SK-N-SH (cell line): ENCODE data around the gene PYDC1. TPM values are rescaled to one million over a fixed set of nuclear protein-coding genes. Genes with fewer than 3 reads are reported as not detected.

Experiments
- CTCF ChIA-PET: fragments of 300-600, 350-600 bp; formaldehyde crosslinking; extraction: SDS; loops from one replicate; lab custom pipeline; 2021; lab: Yijun Ruan, JAX
- POLR2A ChIA-PET: fragments of 350-600 bp; sonication (Branson Sonifier 250); formaldehyde crosslinking; extraction: SDS; loops from one replicate; lab custom pipeline; 2020; ENCODE audit warnings: antibody characterized with exemption, inconsistent platforms; lab: Yijun Ruan, JAX
- DNase-seq: peaks from one replicate; pipeline ENCODE4 v3.0.0; 2012
- H2AFZ ChIP-seq: fragments of 200-600 bp; sonication (generic); 2 replicates; pipeline ENCODE4 v1.8.1; 2016; ENCODE audit warnings: antibody characterized with exemption, mild to moderate bottlenecking, low read depth
- H3F3A ChIP-seq: fragments of 200-600 bp; sonication (generic); replicated peaks from 2 replicates; pipeline ENCODE3; 2016; ENCODE audit warnings: antibody characterized with exemption, mild to moderate bottlenecking; ENCODE audit not compliant: insufficient read depth
- H3K27ac ChIP-seq, 2 experiments: fragments of 200-500 bp in 1 of 2; fragments of 200-600 bp in 1 of 2; sonication (Bioruptor generic) in 1 of 2; sonication (generic), shearing (Covaris generic) in 1 of 2; 2 replicates each; pipeline versions ENCODE4 v1.5.1 to v1.6.1; 2014 to 2016; ENCODE audit warnings: low read depth in 2 of 2, inconsistent platforms in 1 of 2, low read length in 1 of 2, mild to moderate bottlenecking in 1 of 2, mixed read lengths in 1 of 2
- H3K27me3 ChIP-seq: fragments of 200-600 bp; sonication (generic), shearing (Covaris generic); 2 replicates; pipeline ENCODE4 v1.6.1; 2016; ENCODE audit warnings: mixed run types; ENCODE audit not compliant: insufficient read depth
- H3K36me3 ChIP-seq, 2 experiments: fragments of 200-500 bp in 1 of 2; fragments of 200-600 bp in 1 of 2; sonication (Bioruptor generic) in 1 of 2; sonication (generic) in 1 of 2; replicated peaks in 1 of 2; 2 replicates each; pipeline versions ENCODE3 to v1.5.1; 2014 to 2016; ENCODE audit warnings: low read length in 1 of 2, mild to moderate bottlenecking in 1 of 2; ENCODE audit not compliant: insufficient read depth in 2 of 2, control insufficient read depth in 1 of 2
- H3K4me1 ChIP-seq, 2 experiments: fragments of 200-500 bp in 1 of 2; fragments of 200-600 bp in 1 of 2; sonication (Bioruptor generic) in 1 of 2; sonication (generic), shearing (Covaris generic) in 1 of 2; 2 replicates each; pipeline versions ENCODE4 v1.5.1 to v1.6.1; 2014 to 2016; ENCODE audit warnings: low read depth in 1 of 2, low read length in 1 of 2, mixed run types in 1 of 2; ENCODE audit not compliant: insufficient read depth in 2 of 2, control insufficient read depth in 1 of 2
- H3K4me2 ChIP-seq: fragments of 200-600 bp; sonication (generic), shearing (Covaris generic); 2 replicates; pipeline ENCODE4 v1.6.1; 2017; ENCODE audit warnings: mixed run types
- H3K4me3 ChIP-seq, 2 experiments: fragments of 200-500 bp in 1 of 2; fragments of 200-600 bp in 1 of 2; sonication (Bioruptor generic) in 1 of 2; sonication (generic), shearing (Covaris generic) in 1 of 2; 2 replicates each; pipeline versions ENCODE4 v1.5.1 to v1.8.1; 2014 to 2016; ENCODE audit warnings: low read depth in 2 of 2, inconsistent platforms in 1 of 2, low read length in 1 of 2, mild to moderate bottlenecking in 1 of 2, mixed read lengths in 1 of 2, moderate library complexity in 1 of 2
- H3K79me2 ChIP-seq: fragments of 200-600 bp; sonication (generic); 2 replicates; pipeline ENCODE4 v1.8.1; 2017; ENCODE audit warnings: mild to moderate bottlenecking; ENCODE audit not compliant: insufficient read depth
- H3K9ac ChIP-seq: fragments of 200-600 bp; sonication (generic); 2 replicates; pipeline ENCODE4 v1.6.1; 2017; ENCODE audit warnings: mixed run types
- H3K9me2 ChIP-seq: fragments of 200-600 bp; sonication (generic); 2 replicates; pipeline ENCODE4 v1.6.1; 2017; ENCODE audit warnings: mixed run types
- H3K9me3 ChIP-seq: fragments of 200-600 bp; sonication (generic); 2 replicates; pipeline ENCODE4 v1.6.1; 2017; ENCODE audit warnings: mixed run types, mild to moderate bottlenecking, moderate library complexity
- H4K20me1 ChIP-seq: fragments of 200-600 bp; sonication (generic); 2 replicates; pipeline ENCODE4 v1.6.1; 2017; ENCODE audit warnings: mild to moderate bottlenecking, mixed run types; ENCODE audit not compliant: insufficient read depth
- FOXJ3 ChIP-seq: sonication (generic); formaldehyde crosslinking; IDR thresholded peaks from 2 replicates; pipeline ENCODE4 v1.5.1; 2020; ENCODE audit warnings: mild to moderate bottlenecking, missing genetic modification reagents
- GABPA ChIP-seq: IDR thresholded peaks from 2 replicates; pipeline ENCODE4 v1.4.0; 2012; ENCODE audit warnings: low read depth, mild to moderate bottlenecking
- MEF2A ChIP-seq: IDR thresholded peaks from 2 replicates; pipeline ENCODE4 v1.4.0; 2012; ENCODE audit warnings: low read depth, borderline replicate concordance
- MXI1 ChIP-seq: IDR thresholded peaks from 2 replicates; pipeline ENCODE4 v1.6.1; 2012; ENCODE audit warnings: mild to moderate bottlenecking, low read depth, low read length, improper control_type of control experiment
- NFIC ChIP-seq: IDR thresholded peaks from 2 replicates; pipeline ENCODE4 v1.4.0; 2012; ENCODE audit warnings: borderline replicate concordance
- POLR2AphosphoS5 ChIP-seq: IDR thresholded peaks from 2 replicates; pipeline ENCODE4 v1.6.1; 2012; ENCODE audit warnings: low read depth, low read length
- RAD21 ChIP-seq: IDR thresholded peaks from 2 replicates; pipeline ENCODE4 v1.6.1; 2012; ENCODE audit warnings: mild to moderate bottlenecking, low read length
- WGBS: methylation state at CpG from one replicate; pipeline ENCODE4 v1.1.6; 2017; ENCODE audit warnings: low lambda C conversion rate; 5-methylcytosine and 5-hydroxymethylcytosine counted together
- polyA plus RNA-seq, 3 experiments: library from polyadenylated mRNA; depleted of rRNA; stranded (reverse); fragments of >200 nt; gene quantifications; 2 replicates each; pipeline ENCODE4 v1.2.3, GENCODE V29; 2012
- TF ChIP-seq, protein P1 (sequence below): fragments of 150-350 bp; IDR thresholded peaks from 2 replicates; pipeline ENCODE4 v1.6.1; 2017; ENCODE audit warnings: antibody characterized with exemption, low read length, low read depth, borderline replicate concordance
- TF ChIP-seq, protein P2 (sequence below): IDR thresholded peaks from 2 replicates; pipeline ENCODE4 v1.4.0; 2012; ENCODE audit warnings: low read depth
- TF ChIP-seq, protein P3 (sequence below): IDR thresholded peaks from 2 replicates; pipeline ENCODE4 v1.4.0; 2012; ENCODE audit warnings: low read depth, borderline replicate concordance
- TF ChIP-seq, protein P4 (sequence below): IDR thresholded peaks from 2 replicates; pipeline ENCODE4; 2012
- TF ChIP-seq, protein P5 (sequence below): fragments of 150-350 bp; IDR thresholded peaks from 2 replicates; pipeline ENCODE4 v1.6.1; 2016; ENCODE audit warnings: mild to moderate bottlenecking, low read depth, low read length

PYDC1 gene
- polyA plus RNA-seq, 1 of the 3 experiments (the other 2 are of a cell fraction) = not detected

DNA sequence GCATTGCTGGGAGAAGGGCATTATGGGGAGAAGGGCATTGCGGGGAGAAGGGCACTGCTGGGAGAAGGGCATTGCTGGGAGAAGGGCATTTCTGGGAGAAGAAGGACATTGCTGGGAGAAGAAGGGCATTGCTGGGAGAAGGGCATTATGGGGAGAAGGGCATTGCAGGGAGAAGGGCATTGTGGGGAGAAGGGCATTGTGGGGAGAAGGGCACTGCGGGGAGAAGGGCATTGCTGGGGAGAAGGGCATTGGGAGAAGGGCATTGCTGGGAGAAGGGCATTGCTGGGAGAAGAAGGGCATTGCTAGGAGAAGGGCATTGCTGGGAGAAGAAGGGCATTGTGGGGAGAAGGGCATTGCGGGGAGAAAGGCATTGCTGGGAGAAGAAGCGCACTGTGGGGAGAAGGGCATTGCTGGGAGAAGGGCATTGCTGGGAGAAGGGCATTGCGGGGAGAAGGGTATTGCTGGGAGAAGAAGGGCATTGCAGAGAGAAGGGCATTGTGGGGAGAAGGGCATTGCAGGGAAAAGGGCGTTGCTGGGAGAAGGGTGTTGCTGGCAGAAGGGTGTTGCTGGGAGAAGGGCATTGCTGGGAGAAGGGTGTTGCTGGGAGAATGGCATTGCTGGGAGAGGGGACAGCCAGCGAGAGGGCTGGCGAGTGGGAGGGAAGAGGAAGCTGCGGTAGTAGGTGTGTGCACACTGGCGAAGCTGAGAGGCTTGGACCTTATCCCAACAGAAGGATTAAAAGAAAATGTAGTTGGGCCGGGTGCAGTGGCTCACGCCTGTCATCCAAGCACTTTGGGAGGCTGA is 4.6 kb upstream of the PYDC1 start:
- TF ChIP-seq NFIC (no peak), MEF2A (no peak), FOXJ3 (CRISPR knock-in tag) (no peak), RAD21 (no peak), GABPA (no peak), POLR2AphosphoS5 (no peak), MXI1 (no peak)
- TF ChIP-seq, protein P1, sequence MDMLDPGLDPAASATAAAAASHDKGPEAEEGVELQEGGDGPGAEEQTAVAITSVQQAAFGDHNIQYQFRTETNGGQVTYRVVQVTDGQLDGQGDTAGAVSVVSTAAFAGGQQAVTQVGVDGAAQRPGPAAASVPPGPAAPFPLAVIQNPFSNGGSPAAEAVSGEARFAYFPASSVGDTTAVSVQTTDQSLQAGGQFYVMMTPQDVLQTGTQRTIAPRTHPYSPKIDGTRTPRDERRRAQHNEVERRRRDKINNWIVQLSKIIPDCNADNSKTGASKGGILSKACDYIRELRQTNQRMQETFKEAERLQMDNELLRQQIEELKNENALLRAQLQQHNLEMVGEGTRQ = no peak
- TF ChIP-seq, protein P2, sequence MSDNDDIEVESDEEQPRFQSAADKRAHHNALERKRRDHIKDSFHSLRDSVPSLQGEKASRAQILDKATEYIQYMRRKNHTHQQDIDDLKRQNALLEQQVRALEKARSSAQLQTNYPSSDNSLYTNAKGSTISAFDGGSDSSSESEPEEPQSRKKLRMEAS = no peak
- TF ChIP-seq, protein P3, sequence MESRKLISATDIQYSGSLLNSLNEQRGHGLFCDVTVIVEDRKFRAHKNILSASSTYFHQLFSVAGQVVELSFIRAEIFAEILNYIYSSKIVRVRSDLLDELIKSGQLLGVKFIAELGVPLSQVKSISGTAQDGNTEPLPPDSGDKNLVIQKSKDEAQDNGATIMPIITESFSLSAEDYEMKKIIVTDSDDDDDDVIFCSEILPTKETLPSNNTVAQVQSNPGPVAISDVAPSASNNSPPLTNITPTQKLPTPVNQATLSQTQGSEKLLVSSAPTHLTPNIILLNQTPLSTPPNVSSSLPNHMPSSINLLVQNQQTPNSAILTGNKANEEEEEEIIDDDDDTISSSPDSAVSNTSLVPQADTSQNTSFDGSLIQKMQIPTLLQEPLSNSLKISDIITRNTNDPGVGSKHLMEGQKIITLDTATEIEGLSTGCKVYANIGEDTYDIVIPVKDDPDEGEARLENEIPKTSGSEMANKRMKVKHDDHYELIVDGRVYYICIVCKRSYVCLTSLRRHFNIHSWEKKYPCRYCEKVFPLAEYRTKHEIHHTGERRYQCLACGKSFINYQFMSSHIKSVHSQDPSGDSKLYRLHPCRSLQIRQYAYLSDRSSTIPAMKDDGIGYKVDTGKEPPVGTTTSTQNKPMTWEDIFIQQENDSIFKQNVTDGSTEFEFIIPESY = no peak
- TF ChIP-seq, protein P4, sequence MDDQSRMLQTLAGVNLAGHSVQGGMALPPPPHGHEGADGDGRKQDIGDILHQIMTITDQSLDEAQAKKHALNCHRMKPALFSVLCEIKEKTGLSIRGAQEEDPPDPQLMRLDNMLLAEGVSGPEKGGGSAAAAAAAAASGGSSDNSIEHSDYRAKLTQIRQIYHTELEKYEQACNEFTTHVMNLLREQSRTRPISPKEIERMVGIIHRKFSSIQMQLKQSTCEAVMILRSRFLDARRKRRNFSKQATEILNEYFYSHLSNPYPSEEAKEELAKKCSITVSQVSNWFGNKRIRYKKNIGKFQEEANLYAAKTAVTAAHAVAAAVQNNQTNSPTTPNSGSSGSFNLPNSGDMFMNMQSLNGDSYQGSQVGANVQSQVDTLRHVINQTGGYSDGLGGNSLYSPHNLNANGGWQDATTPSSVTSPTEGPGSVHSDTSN = no peak
- TF ChIP-seq, protein P5, sequence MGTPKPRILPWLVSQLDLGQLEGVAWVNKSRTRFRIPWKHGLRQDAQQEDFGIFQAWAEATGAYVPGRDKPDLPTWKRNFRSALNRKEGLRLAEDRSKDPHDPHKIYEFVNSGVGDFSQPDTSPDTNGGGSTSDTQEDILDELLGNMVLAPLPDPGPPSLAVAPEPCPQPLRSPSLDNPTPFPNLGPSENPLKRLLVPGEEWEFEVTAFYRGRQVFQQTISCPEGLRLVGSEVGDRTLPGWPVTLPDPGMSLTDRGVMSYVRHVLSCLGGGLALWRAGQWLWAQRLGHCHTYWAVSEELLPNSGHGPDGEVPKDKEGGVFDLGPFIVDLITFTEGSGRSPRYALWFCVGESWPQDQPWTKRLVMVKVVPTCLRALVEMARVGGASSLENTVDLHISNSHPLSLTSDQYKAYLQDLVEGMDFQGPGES = no peak
- Histone ChIP-seq H3K9me3 (no peaks in the 10 kb centered on the region), H4K20me1 (no peaks in the 10 kb centered on the region), H3K4me3 (no peak overlapping the region), H3K4me2 (no peak overlapping the region), H3K27ac (no peak overlapping the region), H3F3A (no peaks in the 10 kb centered on the region), H3K79me2 (no peaks in the 10 kb centered on the region), H3K9ac (no peak overlapping the region), H3K36me3 (no peaks in the 10 kb centered on the region), H3K4me1 (no peaks in the 10 kb centered on the region), H2AFZ (no peak overlapping the region), H3K9me2 (no peaks in the 10 kb centered on the region), H3K27me3 (peaks cover 52% of the 10 kb centered on the region)
- ChIA-PET CTCF (no interaction called here), POLR2A (no interaction called here)
- 31% methylated on average over 12 of the region's 12 CpGs for WGBS
- DNase-seq = no peak
